GM12873 (cell line): Measurements from ENCODE around the gene FLAD1.

Source experiments
- CTCF ChIP-seq: IDR thresholded peaks from 2 replicates; pipeline ENCODE4 v1.5.1; 2012; ENCODE audit warnings: low read depth, mild to moderate bottlenecking, moderate library complexity, low read length, control low read depth; ENCODE audit not compliant: insufficient read depth; ENCODE audit errors: missing control alignments

FLAD1 gene

GRCh38 chr1:154945160-154945961, 37.8 kb upstream of the FLAD1 start:
- TF ChIP-seq CTCF: no peak

- TF ChIP-seq CTCF: no peak
These were observed 36.9 kb upstream of the FLAD1 start for GRCh38 chr1:154945962-154946850.

- TF ChIP-seq CTCF: no peak
These were observed 35.1 kb upstream of the FLAD1 start for GRCh38 chr1:154948079-154948478.

GRCh38 chr1:154951901-154952657, 31.1 kb upstream of the FLAD1 start:
- TF ChIP-seq CTCF: no peak

GRCh38 chr1:154952664-154953063, 30.5 kb upstream of the FLAD1 start:
- no peak for TF ChIP-seq CTCF

GRCh38 chr1:154953611-154954038, 29.5 kb upstream of the FLAD1 start:
- TF ChIP-seq CTCF: no peak

- no peak for TF ChIP-seq CTCF
These were observed 28.6 kb upstream of the FLAD1 start for GRCh38 chr1:154954541-154954940.
